Transverse colon (tissue), 4 donors: ENCODE results near the gene MYOCD. TPM values are rescaled to one million over a fixed set of nuclear protein-coding genes. Genes with fewer than 3 reads are reported as not detected.
A peak's percentile ranks its signal among the peaks of the same experiment; 100 is the strongest.

Experiments used
- DNase-seq: peaks from one replicate; pipeline ENCODE4 v3.0.0-alpha.2; 2019
- H3K27ac ChIP-seq, 4 donors: fragments of 200-600 bp; sonication (generic); 2 replicates each; pipeline ENCODE4 v1.5.1; 2016 to 2018; ENCODE audit warnings: inconsistent platforms in 4 of 4
- H3K27me3 ChIP-seq: fragments of 200-600 bp; sonication (generic); 2 replicates; pipeline ENCODE4 v1.5.1; 2017; ENCODE audit warnings: inconsistent platforms
- H3K36me3 ChIP-seq, 4 donors: fragments of 200-600 bp; sonication (generic); 2 replicates each; pipeline ENCODE4 v1.5.1; 2017 to 2019; ENCODE audit warnings: inconsistent platforms in 4 of 4
- H3K4me1 ChIP-seq, 4 donors: fragments of 200-600 bp; sonication (generic); 2 replicates each; pipeline ENCODE4 v1.5.1; 2017 to 2020; ENCODE audit warnings: inconsistent platforms in 4 of 4
- H3K4me3 ChIP-seq, 4 donors: fragments of 200-600 bp; sonication (generic); 1 replicate in 1 of 4; 2 replicates in 3 of 4; pipeline versions ENCODE4 v1.5.1 to v1.6.1; 2017 to 2019; ENCODE audit warnings: inconsistent platforms in 4 of 4
- H3K9me3 ChIP-seq, 2 donors: fragments of 200-600 bp; sonication (generic); 2 replicates each; pipeline ENCODE4 v1.5.1; 2017 to 2019; ENCODE audit warnings: inconsistent platforms in 2 of 2
- CTCF ChIP-seq, 5 experiments: fragments of 200-600 bp in 3 of 5; fragments of 450-650 bp in 2 of 5; sonication (generic) in 3 of 5; IDR thresholded peaks; 1 replicate in 2 of 5; 2 replicates in 3 of 5; pipeline ENCODE4 v1.5.1; 2016 to 2017; ENCODE audit warnings: antibody characterized with exemption in 5 of 5, inconsistent platforms in 3 of 5, mild to moderate bottlenecking in 2 of 5, moderate library complexity in 1 of 5
- EP300 ChIP-seq: sonication (generic); formaldehyde crosslinking; IDR thresholded peaks from one replicate; pipeline ENCODE4 v1.6.1; 2017; ENCODE audit warnings: antibody characterized with exemption, low read depth
- POLR2A ChIP-seq: fragments of 450-650 bp; IDR thresholded peaks from one replicate; pipeline ENCODE4 v1.6.1; 2016; ENCODE audit warnings: antibody characterized with exemption, mild to moderate bottlenecking, moderate library complexity
- POLR2AphosphoS5 ChIP-seq, 3 donors: sonication (generic); formaldehyde crosslinking; IDR thresholded peaks; one replicate each; pipeline ENCODE4 v1.6.1; 2016; ENCODE audit warnings: antibody characterized with exemption in 3 of 3
- WGBS, 2 donors: methylation state at CpG; one replicate each; pipeline ENCODE4 v1.1.5; 2018; ENCODE audit warnings: low coverage in 1 of 2; 5-methylcytosine and 5-hydroxymethylcytosine counted together
- in situ Hi-C, 4 donors: fragments of 200-750 bp; cut with MboI; loops; one replicate each; pipeline versions ENCODE4 v1.15.0 to v1.15.1; 2017; ENCODE audit warnings: low sequenced_read_pairs in 3 of 4, low pct_ligation_motif_present in 1 of 4, low pct_unique_long_range_greater_than_20kb in 1 of 4
- intact Hi-C: fragments of 100-400 bp; cut with DNase I; formaldehyde crosslinking; loops from one replicate; pipeline ENCODE4 v1.15.1; 2023; ENCODE audit warnings: low total_unique reads
- total RNA-seq, 4 donors: library from RNA; depleted of rRNA; stranded (reverse); fragments of >200 nt; gene quantifications; one replicate each; pipeline ENCODE4 v1.1.0, GENCODE V29; 2016

The MYOCD gene
- total RNA-seq, 4 donors from 2014 or later: 15.9 to 59.1 (median 35.0) TPM

GRCh38 chr17:12691173-12691572 is 25.5 kb downstream of the MYOCD start:
- WGBS, 2 donors: 70 to 77% methylated on average over 4 to 6 of the region's 6 CpGs
- no peaks in the 10 kb centered on the region for H3K27me3 ChIP-seq
- TF ChIP-seq CTCF (IDR thresholded peaks at IDR 0.05): no peak
- peak in 1 of 3 donors; percentile 48 for TF ChIP-seq POLR2AphosphoS5 (IDR thresholded peaks at IDR 0.05)
- no peak for TF ChIP-seq POLR2A
- TF ChIP-seq EP300: no peak
- peak overlapping the region; percentile 1 to 59 (median 44) for H3K27ac ChIP-seq
- no peaks in the 10 kb centered on the region for H3K4me1 ChIP-seq
- in situ Hi-C loops: no loop called here
- H3K9me3 ChIP-seq: no peaks in the 10 kb centered on the region
- DNase-seq: no peak
- intact Hi-C loops: no loop called here
- no peak overlapping the region for H3K4me3 ChIP-seq
- no peaks in the 10 kb centered on the region for H3K36me3 ChIP-seq

- in situ Hi-C loops (no loop called here), intact Hi-C loops (no loop called here)
- Histone ChIP-seq H3K27ac (peak overlapping the region in 1 of 4 donors; percentile 36), H3K36me3 (no peaks in the 10 kb centered on the region), H3K4me3 (no peak overlapping the region), H3K4me1 (no peaks in the 10 kb centered on the region), H3K9me3 (no peaks in the 10 kb centered on the region), H3K27me3 (no peaks in the 10 kb centered on the region)
- TF ChIP-seq POLR2AphosphoS5 (IDR thresholded peaks at IDR 0.05) (no peak), CTCF (IDR thresholded peaks at IDR 0.05) (no peak), EP300 (no peak)
- WGBS, 2 donors: 44 to 59% methylated on average over 1 of the region's 1 CpG
- no peak for DNase-seq
Observed at GRCh38 chr17:12693640-12694039, 27.9 kb downstream of the MYOCD start.

- H3K27ac ChIP-seq: peak overlapping the region in 2 of 4 donors; percentile 10 to 35
- no peaks in the 10 kb centered on the region for H3K9me3 ChIP-seq
- TF ChIP-seq POLR2AphosphoS5 (IDR thresholded peaks at IDR 0.05): no peak
- no peak for TF ChIP-seq CTCF (IDR thresholded peaks at IDR 0.05)
- no peak for TF ChIP-seq POLR2A
- no peak for TF ChIP-seq EP300
- WGBS, 2 donors: 51 to 70% methylated on average over 4 of the region's 4 CpGs
- no peaks in the 10 kb centered on the region for H3K27me3 ChIP-seq
- no peaks in the 10 kb centered on the region for H3K4me1 ChIP-seq
- in situ Hi-C loops (loop anchor here in 1 of 4 donors (25.0 kb wide), 1 partner anchor 106 kb away; no protein-coding TSS in a partner anchor), intact Hi-C loops (no loop called here)
- no peak overlapping the region for H3K4me3 ChIP-seq
- H3K36me3 ChIP-seq: no peaks in the 10 kb centered on the region
- no peak for DNase-seq
Observed at GRCh38 chr17:12706070-12706469, 40.4 kb downstream of the MYOCD start.

- TF ChIP-seq EP300: no peak
- TF ChIP-seq POLR2AphosphoS5 (IDR thresholded peaks at IDR 0.05): no peak
- TF ChIP-seq CTCF (IDR thresholded peaks at IDR 0.05): no peak
- no peak for TF ChIP-seq POLR2A
- in situ Hi-C loops: loop anchor here in 1 of 4 donors (25.0 kb wide), 1 partner anchor 103 kb away; no protein-coding TSS in a partner anchor
- intact Hi-C loops: no loop called here
- Histone ChIP-seq H3K9me3 (no peaks in the 10 kb centered on the region), H3K36me3 (no peaks in the 10 kb centered on the region), H3K4me1 (no peaks in the 10 kb centered on the region), H3K27ac (no peak overlapping the region), H3K4me3 (no peak overlapping the region), H3K27me3 (no peaks in the 10 kb centered on the region)
- DNase-seq: no peak
Observed at GRCh38 chr17:12709063-12709462, 43.4 kb downstream of the MYOCD start.
